ENCODE measurements around the gene CKMT2. TPM values are rescaled to one million over a fixed set of nuclear protein-coding genes. Genes with fewer than 3 reads are reported as not detected.

Gene CKMT2
- total and polyA plus RNA-seq, 2 donors from 2014 or later: 3.7 to 55.8 TPM

GRCh38 chr5:81195335-81195929 lies 37.7 kb upstream of the CKMT2 start:
- no peak for FAIRE-seq
- no peaks in the 10 kb centered on the region for H3K4me1 ChIP-seq (ENCODE audit: control insufficient read depth in 2 of 3, insufficient read depth in 2 of 3, low read depth in 1 of 3, low read length in 3 of 3)
- intact Hi-C loops (cut with DNase I): no loop called here
- no peak for DNase-seq
- no peaks in the 10 kb centered on the region for H3K9me3 ChIP-seq (ENCODE audit: control insufficient read depth in 2 of 3, insufficient read depth in 1 of 3, low read length in 3 of 3)
- no peak overlapping the region for H3K27ac ChIP-seq (ENCODE audit: low read depth in 2 of 2, low read length in 2 of 2)
- H3K36me3 ChIP-seq (ENCODE audit: control insufficient read depth in 2 of 3, insufficient read depth in 3 of 3, low read length in 3 of 3): no peaks in the 10 kb centered on the region
- H3K9ac ChIP-seq (ENCODE audit: low read length in 3 of 3): no peak overlapping the region
- TF ChIP-seq CTCF (IDR thresholded peaks at IDR 0.05; ENCODE audit: borderline replicate concordance, extremely low read depth, insufficient read depth): no peak
- no peak overlapping the region for H3K4me3 ChIP-seq (ENCODE audit: low read length in 3 of 3)
- no peaks in the 10 kb centered on the region for H3K27me3 ChIP-seq (ENCODE audit: control insufficient read depth, insufficient read depth, low read length)

GRCh38 chr5:81202655-81203054 lies 30.5 kb upstream of the CKMT2 start:
- H3K4me1 ChIP-seq (ENCODE audit: control insufficient read depth in 2 of 3, insufficient read depth in 2 of 3, low read depth in 1 of 3, low read length in 3 of 3): no peaks in the 10 kb centered on the region
- H3K36me3 ChIP-seq (ENCODE audit: control insufficient read depth in 2 of 3, insufficient read depth in 3 of 3, low read length in 3 of 3): peaks cover 0 to 9% (median 0%) of the 10 kb centered on the region in 3 donors
- H3K27ac ChIP-seq (ENCODE audit: low read depth in 2 of 2, low read length in 2 of 2): no peak overlapping the region
- no peak overlapping the region for H3K4me3 ChIP-seq (ENCODE audit: low read length in 3 of 3)
- DNase-seq (no peak), FAIRE-seq (no peak)
- TF ChIP-seq CTCF (IDR thresholded peaks at IDR 0.05; ENCODE audit: borderline replicate concordance, extremely low read depth, insufficient read depth): no peak
- no peaks in the 10 kb centered on the region for H3K27me3 ChIP-seq (ENCODE audit: control insufficient read depth, insufficient read depth, low read length)
- intact Hi-C loops (cut with DNase I): no loop called here
- H3K9me3 ChIP-seq (ENCODE audit: control insufficient read depth in 2 of 3, insufficient read depth in 1 of 3, low read length in 3 of 3): no peaks in the 10 kb centered on the region
- no peak overlapping the region for H3K9ac ChIP-seq (ENCODE audit: low read length in 3 of 3)

- FAIRE-seq (no peak), DNase-seq (no peak)
- intact Hi-C loops (cut with DNase I): no loop called here
Measured at GRCh38 chr5:81203729-81204128, 29.4 kb upstream of the CKMT2 start.

More at GRCh38 chr5:81203729-81204128, 29.4 kb upstream of the CKMT2 start:
- peaks cover 0 to 9% (median 0%) of the 10 kb centered on the region in 3 donors for H3K36me3 ChIP-seq (ENCODE audit: control insufficient read depth in 2 of 3, insufficient read depth in 3 of 3, low read length in 3 of 3)
- TF ChIP-seq CTCF (IDR thresholded peaks at IDR 0.05; ENCODE audit: borderline replicate concordance, extremely low read depth, insufficient read depth): no peak
- no peaks in the 10 kb centered on the region for H3K9me3 ChIP-seq (ENCODE audit: control insufficient read depth in 2 of 3, insufficient read depth in 1 of 3, low read length in 3 of 3)
- no peaks in the 10 kb centered on the region for H3K4me1 ChIP-seq (ENCODE audit: control insufficient read depth in 2 of 3, insufficient read depth in 2 of 3, low read depth in 1 of 3, low read length in 3 of 3)
- H3K4me3 ChIP-seq (ENCODE audit: low read length in 3 of 3): no peak overlapping the region
- no peaks in the 10 kb centered on the region for H3K27me3 ChIP-seq (ENCODE audit: control insufficient read depth, insufficient read depth, low read length)
- no peak overlapping the region for H3K9ac ChIP-seq (ENCODE audit: low read length in 3 of 3)
- no peak overlapping the region for H3K27ac ChIP-seq (ENCODE audit: low read depth in 2 of 2, low read length in 2 of 2)
